K562 (cell line): Measurements from ENCODE around the gene POGZ. TPM values are rescaled to one million over a fixed set of nuclear protein-coding genes. Genes with fewer than 3 reads are reported as not detected.
A peak's percentile ranks its signal among the peaks of the same experiment; 100 is the strongest.

ENCODE experiments used
- CBFA2T2 ChIP-seq: fragments of 450-650 bp; conservative IDR thresholded peaks from 2 replicates; pipeline ENCODE4 v1.6.1; 2017; ENCODE audit warnings: mild to moderate bottlenecking
- CHCHD3 ChIP-seq: fragments of 250-450 bp; sonication (Bioruptor Pico); IDR thresholded peaks from 2 replicates; pipeline ENCODE4 v2.1.2; 2022; ENCODE audit warnings: mild to moderate bottlenecking
- CREM ChIP-seq: IDR thresholded peaks from 2 replicates; pipeline ENCODE4 v1.6.1; 2014; ENCODE audit warnings: antibody characterized with exemption, low read depth
- CXXC5 ChIP-seq: fragments of 250-450 bp; sonication (Bioruptor Pico); IDR thresholded peaks from 2 replicates; pipeline ENCODE4 v1.8.0; 2022; ENCODE audit warnings: inconsistent platforms, mild to moderate bottlenecking, moderate library complexity
- E2F1 ChIP-seq: sonication (generic); formaldehyde crosslinking; IDR thresholded peaks from 2 replicates; pipeline ENCODE4 v1.8.1; 2023; ENCODE audit warnings: mild to moderate bottlenecking, missing genetic modification reagents, moderate library complexity
- EGR1 ChIP-seq: fragments of 450-650 bp; conservative IDR thresholded peaks from 2 replicates; pipeline ENCODE4 v1.6.1; 2017; ENCODE audit warnings: mild to moderate bottlenecking
- ELK3 ChIP-seq: fragments of 450-650 bp; formaldehyde crosslinking; IDR thresholded peaks from 2 replicates; pipeline ENCODE4 v1.4.0; 2020; ENCODE audit warnings: mild to moderate bottlenecking
- EP300 ChIP-seq: IDR thresholded peaks from 2 replicates; pipeline ENCODE4 v1.6.1; 2012; ENCODE audit warnings: low read length, improper control_type of control experiment
- FOXJ2 ChIP-seq: fragments of 200-800 bp; sonication (Bioruptor generic); IDR thresholded peaks from 2 replicates; pipeline ENCODE4 v1.6.1; 2016; ENCODE audit warnings: missing genetic modification characterization, missing compliant biosample characterization
- FOXK1 ChIP-seq: sonication (generic); formaldehyde crosslinking; IDR thresholded peaks from 2 replicates; pipeline ENCODE4 v1.8.0; 2022; ENCODE audit warnings: missing genetic modification reagents, mild to moderate bottlenecking, borderline replicate concordance
- GTF2F1 ChIP-seq: IDR thresholded peaks from 2 replicates; pipeline ENCODE4 v1.6.1; 2011; ENCODE audit warnings: low read depth, low read length, improper control_type of control experiment
- HDAC8 ChIP-seq: fragments of 450-650 bp; IDR thresholded peaks from 2 replicates; pipeline ENCODE4 v1.6.1; 2016; ENCODE audit warnings: mild to moderate bottlenecking, missing genetic modification characterization, moderate library complexity, missing compliant biosample characterization
- JUNB ChIP-seq: fragments of 450-650 bp; formaldehyde crosslinking; conservative IDR thresholded peaks from 2 replicates; pipeline ENCODE4 v1.4.0; 2020; ENCODE audit warnings: mild to moderate bottlenecking
- MAFG ChIP-seq: fragments of 450-650 bp; conservative IDR thresholded peaks from 2 replicates; pipeline ENCODE4 v1.6.1; 2016; ENCODE audit warnings: missing genetic modification characterization, missing compliant biosample characterization
- MCM3 ChIP-seq: fragments of 450-650 bp; IDR thresholded peaks from 2 replicates; pipeline ENCODE4 v1.6.1; 2016
- MCM7 ChIP-seq, 2 experiments: fragments of 450-650 bp; IDR thresholded peaks; 2 replicates each; pipeline ENCODE4 v1.6.1; 2016 to 2018
- MEIS2 ChIP-seq: fragments of 450-650 bp; IDR thresholded peaks from 2 replicates; pipeline ENCODE4 v1.6.1; 2014; ENCODE audit warnings: mild to moderate bottlenecking; ENCODE audit not compliant: partially characterized antibody
- MTA2 ChIP-seq: fragments of 450-650 bp; IDR thresholded peaks from 2 replicates; pipeline ENCODE4 v1.6.1; 2016; ENCODE audit warnings: low read depth
- RCOR1 ChIP-seq, 2 experiments: IDR thresholded peaks; 2 replicates each; pipeline ENCODE4 v1.6.1; 2012; ENCODE audit warnings: low read depth in 2 of 2, low read length in 2 of 2, borderline replicate concordance in 1 of 2, improper control_type of control experiment in 1 of 2
- STAT5A ChIP-seq: IDR thresholded peaks from 2 replicates; pipeline ENCODE4 v1.6.1; 2012; ENCODE audit warnings: low read length, inconsistent platforms, borderline replicate concordance
- STAT5B ChIP-seq: fragments of 250-450 bp; sonication (Bioruptor Pico); IDR thresholded peaks from 2 replicates; pipeline ENCODE4 v1.8.0; 2021; ENCODE audit warnings: mild to moderate bottlenecking, inconsistent platforms
- TAF9B ChIP-seq: fragments of 450-650 bp; IDR thresholded peaks from 2 replicates; pipeline ENCODE4 v1.6.1; 2018; ENCODE audit warnings: mild to moderate bottlenecking; ENCODE audit not compliant: partially characterized antibody
- TFAM ChIP-seq: fragments of 250-450 bp; sonication (Bioruptor Pico); conservative IDR thresholded peaks from 2 replicates; pipeline ENCODE4 v1.5.0; 2021; ENCODE audit warnings: mild to moderate bottlenecking, moderate library complexity
- ZNF217 ChIP-seq: sonication (generic); formaldehyde crosslinking; IDR thresholded peaks from 2 replicates; pipeline ENCODE4 v1.8.0; 2022; ENCODE audit warnings: mild to moderate bottlenecking, missing genetic modification reagents
- ZNF232 ChIP-seq: sonication (generic); formaldehyde crosslinking; IDR thresholded peaks from 2 replicates; pipeline ENCODE4 v1.8.0; 2022; ENCODE audit warnings: mild to moderate bottlenecking, missing genetic modification reagents
- ZNF511 ChIP-seq: sonication (generic); formaldehyde crosslinking; IDR thresholded peaks from 2 replicates; pipeline ENCODE4 v1.8.0; 2022; ENCODE audit warnings: mild to moderate bottlenecking, missing genetic modification reagents
- polyA plus RNA-seq, 8 experiments: library from polyadenylated mRNA; depleted of rRNA in 4 of 8; stranded (reverse) in 5 of 8; unstranded in 3 of 8; fragments of >200 nt; fragmentation: Nextera tagmentation in 2 of 8; fragmentation: Illumina TruSeq in 1 of 8; extraction: Ambion mirVana in 2 of 8; extraction: Trizol in 1 of 8; gene quantifications; 2 replicates each; pipeline versions ENCODE4 v1.2.1 to v1.2.3, GENCODE V29; 2011 to 2014; ENCODE audit warnings: inconsistent platforms in 1 of 8, missing spikeins in 1 of 8
- total RNA-seq, 7 experiments: library from RNA; depleted of rRNA in 6 of 7; stranded (reverse); fragments of >200 nt in 6 of 7; fragmentation: Illumina TruSeq in 2 of 7; extraction: Trizol in 2 of 7; gene quantifications; 2 replicates each; pipeline versions ENCODE4 v1.2.1 to v1.2.3, GENCODE V29; 2011 to 2021; ENCODE audit warnings: low replicate concordance in 1 of 7
- TF ChIP-seq, protein P1 (sequence below): fragments of 450-650 bp; formaldehyde crosslinking; IDR thresholded peaks from 2 replicates; pipeline ENCODE4 v1.4.0; 2020; ENCODE audit warnings: mild to moderate bottlenecking, moderate library complexity
- TF ChIP-seq, protein P2 (sequence below): fragments of 450-650 bp; formaldehyde crosslinking; IDR thresholded peaks from 2 replicates; pipeline ENCODE4 v1.4.0; 2022; ENCODE audit warnings: missing genetic modification characterization

Gene POGZ
- total and polyA plus RNA-seq, 9 of the 15 experiments (the other 6 are each of a cell fraction or from before 2014, with no cell fraction given) = 9.4 to 40.6 (median 21.6) TPM

DNA sequence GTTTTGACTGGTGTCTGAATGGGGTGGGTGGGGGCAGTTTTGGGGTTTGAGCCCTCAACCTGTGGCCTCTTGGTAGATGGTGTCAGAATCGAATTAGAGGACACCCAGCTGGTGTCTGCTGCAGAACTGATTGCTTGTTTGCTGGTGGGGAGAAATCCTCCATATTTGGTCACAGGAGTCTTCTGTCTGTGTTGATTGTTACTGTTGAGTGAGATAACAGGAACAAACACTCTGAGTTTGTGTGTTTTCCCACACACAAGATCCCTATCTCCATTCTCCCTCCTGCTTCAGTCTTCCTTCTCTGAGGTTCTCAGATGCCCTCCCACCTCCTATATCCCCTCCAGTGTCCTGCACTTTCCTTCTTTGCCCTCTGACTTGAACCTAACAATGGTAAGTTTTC is 32.8 kb upstream of the POGZ start (continued):
- TF ChIP-seq, protein P1, sequence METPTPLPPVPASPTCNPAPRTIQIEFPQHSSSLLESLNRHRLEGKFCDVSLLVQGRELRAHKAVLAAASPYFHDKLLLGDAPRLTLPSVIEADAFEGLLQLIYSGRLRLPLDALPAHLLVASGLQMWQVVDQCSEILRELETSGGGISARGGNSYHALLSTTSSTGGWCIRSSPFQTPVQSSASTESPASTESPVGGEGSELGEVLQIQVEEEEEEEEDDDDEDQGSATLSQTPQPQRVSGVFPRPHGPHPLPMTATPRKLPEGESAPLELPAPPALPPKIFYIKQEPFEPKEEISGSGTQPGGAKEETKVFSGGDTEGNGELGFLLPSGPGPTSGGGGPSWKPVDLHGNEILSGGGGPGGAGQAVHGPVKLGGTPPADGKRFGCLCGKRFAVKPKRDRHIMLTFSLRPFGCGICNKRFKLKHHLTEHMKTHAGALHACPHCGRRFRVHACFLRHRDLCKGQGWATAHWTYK (CRISPR knock-in tag) = no peak
- no peak for TF ChIP-seq JUNB (CRISPR knock-in tag)
- no peak for TF ChIP-seq MCM3
- TF ChIP-seq, protein P2, sequence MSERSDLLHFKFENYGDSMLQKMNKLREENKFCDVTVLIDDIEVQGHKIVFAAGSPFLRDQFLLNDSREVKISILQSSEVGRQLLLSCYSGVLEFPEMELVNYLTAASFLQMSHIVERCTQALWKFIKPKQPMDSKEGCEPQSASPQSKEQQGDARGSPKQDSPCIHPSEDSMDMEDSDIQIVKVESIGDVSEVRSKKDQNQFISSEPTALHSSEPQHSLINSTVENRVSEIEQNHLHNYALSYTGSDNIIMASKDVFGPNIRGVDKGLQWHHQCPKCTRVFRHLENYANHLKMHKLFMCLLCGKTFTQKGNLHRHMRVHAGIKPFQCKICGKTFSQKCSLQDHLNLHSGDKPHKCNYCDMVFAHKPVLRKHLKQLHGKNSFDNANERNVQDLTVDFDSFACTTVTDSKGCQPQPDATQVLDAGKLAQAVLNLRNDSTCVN = no peak
- no peak for TF ChIP-seq ELK3 (CRISPR knock-in tag)
- no peak for TF ChIP-seq EGR1
- TF ChIP-seq ZNF511 (CRISPR knock-in tag) = no peak
- TF ChIP-seq STAT5B (CRISPR knock-in tag) = no peak
- no peak for TF ChIP-seq FOXK1 (CRISPR knock-in tag)
- no peak for TF ChIP-seq ZNF217 (CRISPR knock-in tag)
- TF ChIP-seq CBFA2T2 = peak; percentile 63
- peak; percentile 43 for TF ChIP-seq MEIS2
- no peak for TF ChIP-seq FOXJ2 (tag)
- TF ChIP-seq TFAM (CRISPR knock-in tag) = no peak
- no peak for TF ChIP-seq MCM7 (IDR thresholded peaks at IDR 0.05)
- no peak for TF ChIP-seq CHCHD3 (CRISPR knock-in tag)
- TF ChIP-seq GTF2F1 = no peak
- TF ChIP-seq CREM = no peak
- peak; percentile 49 for TF ChIP-seq MTA2
- no peak for TF ChIP-seq ZNF232 (CRISPR knock-in tag)
- TF ChIP-seq E2F1 (CRISPR knock-in tag) = no peak
- TF ChIP-seq STAT5A = no peak
- peak in 1 of 2 experiments; percentile 43; a peak in 2 of 4 replicates for TF ChIP-seq RCOR1 (IDR thresholded peaks at IDR 0.05; ENCODE audit: borderline replicate concordance in 1 of 2, low read depth in 2 of 2, low read length in 2 of 2)
- TF ChIP-seq MAFG = no peak
- no peak for TF ChIP-seq CXXC5 (CRISPR knock-in tag)
- TF ChIP-seq TAF9B = no peak
- peak; percentile 65 for TF ChIP-seq EP300
- TF ChIP-seq HDAC8 = no peak
